ENCODE measurements around the gene ELP5. TPM values are rescaled to one million over a fixed set of nuclear protein-coding genes. Genes with fewer than 3 reads are reported as not detected.

The ELP5 gene
- total and polyA plus RNA-seq, 8 donors = 26.5 to 49.7 (median 42.9) TPM

DNA sequence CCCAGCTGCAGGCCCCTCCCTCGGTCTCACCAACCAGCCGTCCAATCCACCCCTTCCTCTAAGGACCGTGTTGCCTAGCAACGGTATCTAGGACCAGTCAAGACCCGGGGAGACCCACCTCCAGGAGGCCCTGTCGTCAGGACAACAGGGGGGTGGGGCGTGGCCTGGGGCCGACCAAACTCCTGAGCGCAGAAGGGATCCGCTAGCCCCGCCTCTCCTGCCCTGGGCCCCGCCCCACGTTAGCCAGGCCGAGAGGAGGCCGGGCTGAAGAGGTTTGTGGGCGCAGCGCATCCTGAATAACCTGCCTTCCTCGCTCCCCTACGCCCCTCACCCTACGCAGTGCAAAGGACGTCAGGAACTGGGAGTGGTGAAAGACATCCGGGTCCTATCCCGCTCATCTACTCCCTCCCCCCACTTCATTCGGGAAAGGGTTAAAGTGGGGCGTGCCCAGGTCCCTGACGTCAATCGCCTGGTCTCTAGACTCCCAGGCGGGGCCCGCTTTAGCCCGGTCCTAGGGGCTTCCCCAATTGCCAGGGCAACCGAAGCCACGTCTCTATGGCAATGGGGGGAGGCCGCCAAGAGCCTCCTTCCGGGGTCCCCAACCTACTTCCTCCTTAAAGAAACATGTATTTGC is 47.1 kb upstream of the ELP5 start:
- Histone ChIP-seq H3K27ac (peak overlapping the region; percentile 19 to 41), H3K4me3 (peak overlapping the region; percentile 43 to 53), H3K27me3 (no peaks in the 10 kb centered on the region), H3K4me1 (peaks cover 0 to 11% of the 10 kb centered on the region in 2 donors), H3K9me3 (no peaks in the 10 kb centered on the region), H3K36me3 (peaks cover 0 to 29% of the 10 kb centered on the region in 2 donors)
- ATAC-seq = peak; percentile 91
- TF ChIP-seq, protein P1, sequence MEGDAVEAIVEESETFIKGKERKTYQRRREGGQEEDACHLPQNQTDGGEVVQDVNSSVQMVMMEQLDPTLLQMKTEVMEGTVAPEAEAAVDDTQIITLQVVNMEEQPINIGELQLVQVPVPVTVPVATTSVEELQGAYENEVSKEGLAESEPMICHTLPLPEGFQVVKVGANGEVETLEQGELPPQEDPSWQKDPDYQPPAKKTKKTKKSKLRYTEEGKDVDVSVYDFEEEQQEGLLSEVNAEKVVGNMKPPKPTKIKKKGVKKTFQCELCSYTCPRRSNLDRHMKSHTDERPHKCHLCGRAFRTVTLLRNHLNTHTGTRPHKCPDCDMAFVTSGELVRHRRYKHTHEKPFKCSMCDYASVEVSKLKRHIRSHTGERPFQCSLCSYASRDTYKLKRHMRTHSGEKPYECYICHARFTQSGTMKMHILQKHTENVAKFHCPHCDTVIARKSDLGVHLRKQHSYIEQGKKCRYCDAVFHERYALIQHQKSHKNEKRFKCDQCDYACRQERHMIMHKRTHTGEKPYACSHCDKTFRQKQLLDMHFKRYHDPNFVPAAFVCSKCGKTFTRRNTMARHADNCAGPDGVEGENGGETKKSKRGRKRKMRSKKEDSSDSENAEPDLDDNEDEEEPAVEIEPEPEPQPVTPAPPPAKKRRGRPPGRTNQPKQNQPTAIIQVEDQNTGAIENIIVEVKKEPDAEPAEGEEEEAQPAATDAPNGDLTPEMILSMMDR (IDR thresholded peaks at IDR 0.05) = no peak
- peak; percentile 82 to 95 (median 88) for DNase-seq
- intact Hi-C loops (cut with DNase I) = no loop called here

DNA sequence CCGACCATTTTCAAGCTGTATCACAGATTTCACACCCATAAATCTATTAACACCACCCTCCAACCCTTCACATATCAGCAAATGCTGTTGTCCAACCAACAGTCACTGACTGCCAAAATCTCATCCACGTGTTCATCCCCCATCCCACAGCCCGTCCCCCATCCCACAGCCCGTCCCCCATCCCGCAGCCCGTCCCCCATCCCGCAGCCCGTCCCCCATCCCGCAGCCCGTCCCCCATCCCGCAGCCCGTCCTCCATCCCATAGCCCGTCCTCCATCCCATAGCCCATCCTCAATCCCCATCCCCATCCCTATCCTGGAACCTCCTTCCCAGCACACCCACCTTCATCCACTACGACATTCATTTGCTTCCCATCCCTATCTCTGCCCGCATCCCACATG is 46.5 kb upstream of the ELP5 start:
- intact Hi-C loops (cut with DNase I) = no loop called here
- Histone ChIP-seq H3K27ac (peak overlapping the region in 1 of 2 donors; percentile 41), H3K36me3 (peaks cover 0 to 29% of the 10 kb centered on the region in 2 donors), H3K4me3 (peak overlapping the region; percentile 43 to 53), H3K9me3 (no peaks in the 10 kb centered on the region), H3K4me1 (peaks cover 0 to 11% of the 10 kb centered on the region in 2 donors), H3K27me3 (no peaks in the 10 kb centered on the region)
- ATAC-seq (no peak), DNase-seq (no peak)
- TF ChIP-seq, protein P1 (IDR thresholded peaks at IDR 0.05) = no peak

DNA sequence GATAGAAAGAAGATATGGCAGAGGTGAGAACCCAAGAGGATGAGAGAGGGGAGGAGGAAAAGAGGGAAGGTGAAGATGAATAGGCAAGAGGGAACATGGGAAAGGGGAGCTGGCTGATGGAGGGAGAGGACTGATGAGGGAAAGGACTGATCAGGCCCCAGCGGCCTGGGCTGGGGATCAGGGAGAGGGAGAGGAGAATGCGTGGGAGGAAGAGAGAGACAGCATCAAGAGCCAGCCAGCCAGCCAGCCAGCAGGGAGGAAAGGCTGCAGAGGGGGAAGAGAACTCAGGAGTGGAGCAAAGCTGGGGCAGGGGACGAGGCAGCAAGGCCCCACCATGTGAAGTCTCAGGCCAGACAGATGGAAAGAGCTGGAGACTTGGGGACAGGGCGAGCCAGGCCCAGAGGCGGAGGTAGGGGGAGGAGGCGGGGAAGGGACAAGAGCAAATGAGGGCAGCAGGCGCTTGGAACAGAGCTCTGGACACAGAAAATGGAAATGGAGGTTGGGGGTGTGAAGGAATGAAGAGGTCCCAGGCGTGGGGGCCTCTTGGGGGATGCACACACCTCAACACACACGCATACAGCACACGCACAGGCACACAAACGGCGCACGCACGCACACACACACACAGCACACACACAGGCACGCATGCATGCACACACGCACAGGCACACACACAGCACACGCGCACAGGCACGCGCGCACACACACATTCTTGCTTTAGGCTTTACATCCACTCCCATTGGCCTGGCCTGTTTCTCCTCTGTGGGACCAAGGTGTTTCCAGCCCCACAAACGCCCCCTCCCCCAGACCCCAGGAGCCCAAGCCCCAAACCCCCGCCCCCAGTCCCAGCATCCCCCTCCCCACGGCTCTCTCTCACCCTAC is 44.7 kb upstream of the ELP5 start:
- DNase-seq (peak in 1 of 4 donors; percentile 60), ATAC-seq (no peak)
- Histone ChIP-seq H3K4me3 (no peak overlapping the region), H3K27me3 (no peaks in the 10 kb centered on the region), H3K9me3 (no peaks in the 10 kb centered on the region), H3K4me1 (peaks cover 3 to 11% of the 10 kb centered on the region in 2 donors), H3K27ac (no peak overlapping the region), H3K36me3 (peaks cover 0 to 13% of the 10 kb centered on the region in 2 donors)
- intact Hi-C loops (cut with DNase I) = no loop called here
- TF ChIP-seq, protein P1 (IDR thresholded peaks at IDR 0.05) = no peak

DNA sequence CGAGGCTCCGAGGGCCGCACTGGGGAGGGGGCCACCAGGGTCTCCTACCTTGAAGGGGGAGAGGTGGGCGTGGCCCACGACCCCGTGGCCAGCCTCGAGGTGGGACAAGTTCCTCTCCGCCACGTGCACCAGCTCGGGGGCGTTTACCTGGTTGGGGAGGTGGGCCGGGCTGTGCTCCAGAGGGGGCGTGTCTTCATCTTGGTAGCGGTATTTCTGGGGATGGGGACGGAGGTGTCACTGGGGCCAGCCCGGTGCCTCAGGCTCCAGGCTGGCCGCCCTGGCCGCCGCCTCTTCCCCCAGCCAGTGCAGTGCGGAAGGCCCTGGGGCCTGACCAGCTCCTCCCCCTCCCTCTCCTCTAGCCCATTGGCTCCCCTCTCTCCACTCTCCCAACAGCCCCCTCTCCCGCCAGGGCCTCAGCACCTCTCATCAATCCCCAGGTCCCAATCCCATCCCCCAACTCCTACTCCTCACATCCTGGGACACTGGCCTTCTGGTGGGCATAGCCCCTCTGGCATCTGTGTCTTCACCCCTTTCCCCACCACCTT is 43.9 kb upstream of the ELP5 start:
- Histone ChIP-seq H3K27ac (no peak overlapping the region), H3K27me3 (no peaks in the 10 kb centered on the region), H3K4me1 (peaks cover 3 to 11% of the 10 kb centered on the region in 2 donors), H3K36me3 (peaks cover 0 to 7% of the 10 kb centered on the region in 2 donors), H3K9me3 (no peaks in the 10 kb centered on the region), H3K4me3 (no peak overlapping the region)
- DNase-seq (peak in 1 of 4 donors; percentile 45), ATAC-seq (no peak)
- intact Hi-C loops (cut with DNase I) = no loop called here
- TF ChIP-seq, protein P1 (IDR thresholded peaks at IDR 0.05) = no peak

Data from left lung (tissue), 10 donors.